SH-SY5Y (cell line): ENCODE measurements around the gene MSANTD4.

Source experiments
- GATA2 ChIP-seq: IDR thresholded peaks from 2 replicates; pipeline ENCODE4 v1.6.1; 2011; ENCODE audit warnings: mild to moderate bottlenecking, low read depth, low read length
- GATA3 ChIP-seq: IDR thresholded peaks from 2 replicates; pipeline ENCODE4 v1.6.1; 2011; ENCODE audit warnings: low read depth, mild to moderate bottlenecking, low read length, moderate library complexity

DNA sequence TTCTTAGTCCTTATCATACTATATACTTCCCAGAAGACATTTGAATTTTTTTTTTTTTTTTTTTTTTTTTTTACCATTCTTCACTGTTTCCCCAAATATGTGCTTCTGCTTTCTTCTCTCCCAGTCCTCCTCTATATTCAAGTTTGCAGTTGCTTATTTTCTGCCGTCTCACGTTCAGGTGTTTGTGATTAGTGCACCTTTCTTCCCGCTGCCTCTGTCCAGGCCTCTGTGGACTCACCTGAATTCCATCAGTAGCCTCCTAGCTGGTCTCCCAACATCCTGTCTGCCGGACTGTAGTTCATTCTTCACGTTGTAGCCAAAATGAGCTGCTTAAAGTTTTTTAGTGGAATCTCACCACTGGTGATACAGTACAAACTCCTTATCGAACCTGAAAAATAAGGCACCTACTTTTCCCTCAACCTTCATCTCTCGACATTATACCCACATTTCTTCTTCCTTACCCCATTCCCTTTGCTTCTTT, 795 bp upstream of the MSANTD4 start:
- TF ChIP-seq GATA2 (no peak), GATA3 (no peak)
